ENCODE measurements around the gene ETFA. TPM values are rescaled to one million over a fixed set of nuclear protein-coding genes. Genes with fewer than 3 reads are reported as not detected.
A peak's percentile ranks its signal among the peaks of the same experiment; 100 is the strongest.

ETFA gene
- total and polyA plus RNA-seq, 9 of the 15 experiments (the other 6 are each of a cell fraction or from before 2014, with no cell fraction given): 130 to 543 (median 232) TPM

DNA sequence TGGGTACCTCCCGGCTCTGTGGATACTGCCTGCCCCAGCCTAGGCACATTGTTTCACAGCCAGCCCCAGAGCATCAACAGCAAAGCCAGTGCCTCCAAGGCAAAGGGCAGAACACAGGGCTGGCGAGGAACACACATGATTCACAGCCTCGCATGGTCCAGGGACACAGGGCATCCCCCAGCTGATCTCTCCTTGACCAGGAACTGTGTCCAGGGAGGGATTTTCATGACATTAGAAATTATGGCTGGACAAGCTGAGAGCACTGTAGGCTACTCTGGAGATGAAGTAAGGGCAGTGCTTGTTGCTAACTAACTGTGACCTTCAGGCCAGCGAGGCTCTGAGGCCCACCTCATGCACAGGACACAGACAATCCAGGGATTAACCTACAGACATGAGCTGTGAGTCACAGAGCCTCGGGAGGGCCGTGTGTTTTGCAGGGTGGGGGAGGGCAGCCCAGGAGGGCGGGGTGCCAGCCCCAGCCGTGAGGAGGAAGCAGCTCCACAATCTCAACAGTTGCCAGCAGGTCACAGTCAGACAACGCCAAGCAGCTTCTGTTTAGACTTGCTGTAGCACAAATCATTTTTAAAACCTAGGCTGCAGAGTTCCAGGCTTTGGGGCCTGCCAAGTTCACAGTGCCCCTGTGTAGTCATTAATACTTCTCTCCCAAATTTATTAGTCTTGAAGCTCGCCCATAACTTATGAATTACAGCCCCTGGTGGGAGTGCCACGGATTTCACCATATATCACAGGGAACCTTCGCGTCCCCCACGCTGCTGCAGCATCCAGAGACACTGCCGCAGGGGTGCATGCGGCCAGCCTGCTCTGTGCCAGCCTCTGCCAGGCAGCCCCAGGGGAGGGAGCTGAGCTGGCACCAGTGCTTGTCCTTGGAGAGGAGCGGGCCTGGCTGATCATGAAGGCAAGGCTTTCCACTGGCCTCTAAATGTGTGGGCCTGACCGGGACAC, 114.7 kb downstream of the ETFA start:
- Histone ChIP-seq H3K4me3 (no peak overlapping the region), H3K4me1 (replicated peaks in 1 of 2; ENCODE audit: control insufficient read depth in 2 of 2, insufficient read depth in 2 of 2, low read length in 2 of 2) (peaks cover 15 to 23% of the 10 kb centered on the region in 2 experiments), H2AFZ (ENCODE audit: low read depth, low read length) (no peak overlapping the region), H3K9ac (ENCODE audit: insufficient read depth in 1 of 2, low read depth in 2 of 2, low read length in 2 of 2) (peak overlapping the region in 1 of 2 experiments; percentile 80; a peak in 2 of 4 replicates), H3K79me2 (ENCODE audit: control insufficient read depth, insufficient read depth, low read length) (no peaks in the 10 kb centered on the region), H3K27ac (ENCODE audit: extremely low read depth, low read depth, low read length) (no peak overlapping the region), H3K9me1 (ENCODE audit: control insufficient read depth, insufficient read depth, low read length) (no peaks in the 10 kb centered on the region), H3K9me3 (replicated peaks; ENCODE audit: control insufficient read depth, insufficient read depth, low read depth, low read length) (no peaks in the 10 kb centered on the region), H3K4me2 (ENCODE audit: insufficient read depth, low read length) (no peak overlapping the region), H4K20me1 (replicated peaks; ENCODE audit: control insufficient read depth, insufficient read depth, low read length) (peaks cover 7% of the 10 kb centered on the region; the same call in 1 of the 2 replicates), H3K36me3 (ENCODE audit: control insufficient read depth, insufficient read depth, low read length) (no peaks in the 10 kb centered on the region), H3K27me3 (ENCODE audit: control insufficient read depth in 2 of 2, insufficient read depth in 2 of 2, low read length in 2 of 2) (no peaks in the 10 kb centered on the region)
- BruUV-seq (replicated peaks): no TSS peak
- FAIRE-seq (peak; percentile 79), ATAC-seq (peak; percentile 74), DNase-seq (ENCODE audit: extremely low read depth in 1 of 4, low spot score in 3 of 4) (peak; percentile 69 to 75 (median 72))
- WGBS (ENCODE audit: insufficient coverage, low coverage, missing lambda C conversion rate): 44% methylated on average over 18 of the region's 18 CpGs
- in situ Hi-C loops (cut with MboI): no loop called here
- intact Hi-C loops (cut with micrococcal nuclease): no loop called here
- ChIA-PET CTCF (ENCODE audit: low intra/inter-chr PET ratio) (no interaction called here), POLR2A (interaction anchor here (0.8 to 1.2 kb wide), 5 partner anchors 9 to 190 kb away, joined by 3 to 4 read pairs (median 3); no protein-coding TSS in a partner anchor)
- TF ChIP-seq STAT5A (IDR thresholded peaks at IDR 0.05; ENCODE audit: borderline replicate concordance, low read length): no peak
- no peak for TF ChIP-seq NFATC3 (IDR thresholded peaks at IDR 0.05)
- TF ChIP-seq CTBP1 (IDR thresholded peaks at IDR 0.05; ENCODE audit: borderline replicate concordance): no peak
- TF ChIP-seq L3MBTL2 (IDR thresholded peaks at IDR 0.05): peak; percentile 61; the same call in 1 of the 2 replicates
- TF ChIP-seq POLR2AphosphoS5 (IDR thresholded peaks at IDR 0.05; ENCODE audit: control insufficient read depth, insufficient read depth, low read depth, low read length): no peak
- peak; percentile 66; the same call in 1 of the 2 replicates for TF ChIP-seq JUND (IDR thresholded peaks at IDR 0.05; ENCODE audit: borderline replicate concordance, low read depth, low read length)
- peak; percentile 39; the same call in 1 of the 3 replicates for TF ChIP-seq JUND (tag; IDR thresholded peaks at IDR 0.05; ENCODE audit: borderline replicate concordance, low read depth, low read length)
- no peak for TF ChIP-seq LEF1 (IDR thresholded peaks at IDR 0.05)
- 0 out of 2 replicates have a peak, but pooled peaks have one; percentile 17 for TF ChIP-seq JUN (IDR thresholded peaks at IDR 0.05; ENCODE audit: borderline replicate concordance, low read depth, low read length)
- TF ChIP-seq JUN (CRISPR knock-in tag; IDR thresholded peaks at IDR 0.05; ENCODE audit: borderline replicate concordance): no peak
- TF ChIP-seq SMARCE1 (IDR thresholded peaks at IDR 0.05): 0 out of 2 replicates have a peak, but pooled peaks have one; percentile 40
- TF ChIP-seq ZNF589 (CRISPR knock-in tag; IDR thresholded peaks at IDR 0.05; ENCODE audit: low read depth): no peak
- TF ChIP-seq, protein P1, sequence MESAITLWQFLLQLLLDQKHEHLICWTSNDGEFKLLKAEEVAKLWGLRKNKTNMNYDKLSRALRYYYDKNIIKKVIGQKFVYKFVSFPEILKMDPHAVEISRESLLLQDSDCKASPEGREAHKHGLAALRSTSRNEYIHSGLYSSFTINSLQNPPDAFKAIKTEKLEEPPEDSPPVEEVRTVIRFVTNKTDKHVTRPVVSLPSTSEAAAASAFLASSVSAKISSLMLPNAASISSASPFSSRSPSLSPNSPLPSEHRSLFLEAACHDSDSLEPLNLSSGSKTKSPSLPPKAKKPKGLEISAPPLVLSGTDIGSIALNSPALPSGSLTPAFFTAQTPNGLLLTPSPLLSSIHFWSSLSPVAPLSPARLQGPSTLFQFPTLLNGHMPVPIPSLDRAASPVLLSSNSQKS (CRISPR knock-in tag; IDR thresholded peaks at IDR 0.05): no peak
- TF ChIP-seq CBFA2T3 (IDR thresholded peaks at IDR 0.05): peak; percentile 16; the same call in 1 of the 2 replicates
- TF ChIP-seq PTBP1 (IDR thresholded peaks at IDR 0.05; ENCODE audit: low read depth, low read length): no peak
- TF ChIP-seq NCOR1 (IDR thresholded peaks at IDR 0.05): no peak
- TF ChIP-seq, protein P2, sequence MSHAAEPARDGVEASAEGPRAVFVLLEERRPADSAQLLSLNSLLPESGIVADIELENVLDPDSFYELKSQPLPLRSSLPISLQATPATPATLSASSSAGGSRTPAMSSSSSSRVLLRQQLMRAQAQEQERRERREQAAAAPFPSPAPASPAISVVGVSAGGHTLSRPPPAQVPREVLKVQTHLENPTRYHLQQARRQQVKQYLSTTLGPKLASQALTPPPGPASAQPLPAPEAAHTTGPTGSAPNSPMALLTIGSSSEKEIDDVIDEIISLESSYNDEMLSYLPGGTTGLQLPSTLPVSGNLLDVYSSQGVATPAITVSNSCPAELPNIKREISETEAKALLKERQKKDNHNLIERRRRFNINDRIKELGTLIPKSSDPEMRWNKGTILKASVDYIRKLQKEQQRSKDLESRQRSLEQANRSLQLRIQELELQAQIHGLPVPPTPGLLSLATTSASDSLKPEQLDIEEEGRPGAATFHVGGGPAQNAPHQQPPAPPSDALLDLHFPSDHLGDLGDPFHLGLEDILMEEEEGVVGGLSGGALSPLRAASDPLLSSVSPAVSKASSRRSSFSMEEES (CRISPR knock-in tag; IDR thresholded peaks at IDR 0.05): no peak
- no peak for TF ChIP-seq ZNF830 (CRISPR knock-in tag; IDR thresholded peaks at IDR 0.05)
- 0 out of 4 replicates have a peak, but pooled peaks of 1 of the 2 experiments have one; percentile 12 for TF ChIP-seq RCOR1 (IDR thresholded peaks at IDR 0.05; ENCODE audit: borderline replicate concordance in 1 of 2, low read depth in 2 of 2, low read length in 2 of 2)
- peak; percentile 79 for TF ChIP-seq FOSL1 (tag; conservative IDR thresholded peaks at IDR 0.05)
- TF ChIP-seq CXXC5 (CRISPR knock-in tag; IDR thresholded peaks at IDR 0.05): no peak
